ENCODE data around the gene EXOSC7. TPM values are rescaled to one million over a fixed set of nuclear protein-coding genes. Genes with fewer than 3 reads are reported as not detected.
A peak's percentile ranks its signal among the peaks of the same experiment; 100 is the strongest.

EXOSC7 gene
- total RNA-seq, 2 donors from 2014 or later: 61.2 to 69.4 TPM

DNA sequence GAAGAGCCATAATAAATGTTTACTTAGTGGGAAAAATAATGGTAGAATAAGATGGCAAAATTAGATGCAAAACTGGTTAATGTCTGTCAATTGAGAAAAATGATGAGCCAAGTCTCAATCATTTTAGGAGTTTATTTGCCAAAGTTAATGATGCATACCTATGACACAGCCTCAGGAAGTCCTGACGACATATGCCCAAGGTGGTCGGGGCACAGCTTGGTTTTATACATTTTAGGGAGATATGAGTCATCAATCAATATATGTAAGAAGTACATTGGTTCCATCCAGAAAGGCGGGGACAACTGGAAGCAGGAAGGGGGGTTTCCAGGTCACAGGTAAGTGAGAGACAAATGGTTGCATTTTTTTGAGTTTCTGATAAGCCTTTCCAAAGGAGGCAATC lies 81.5 kb downstream of the EXOSC7 start:
- peaks cover 17% of the 10 kb centered on the region for H3K4me1 ChIP-seq (ENCODE audit: control insufficient read depth, insufficient read depth, low read length)
- Mint-ChIP-seq H3K27ac (no peak overlapping the region), H3K36me3 (ENCODE audit: low read depth) (no peaks in the 10 kb centered on the region)

GRCh38 chr3:45059132-45059531 lies 83.1 kb downstream of the EXOSC7 start:
- no peak overlapping the region for H3K4me3 ChIP-seq (ENCODE audit: low read length)
- no peaks in the 10 kb centered on the region for H3K9me3 ChIP-seq (ENCODE audit: control insufficient read depth, low read length)
- H3K4me1 Mint-ChIP-seq: peaks cover 42% of the 10 kb centered on the region
- WGBS, 2 experiments (ENCODE audit: insufficient coverage in 1 of 2, insufficient read length in 1 of 2): 92% methylated on average over 2 of the region's 2 CpGs; no CpG with 5 or more reads in 1 of the 2 experiments
- no peaks in the 10 kb centered on the region for H3K27me3 ChIP-seq (ENCODE audit: control insufficient read depth, insufficient read depth, low read length, poor library complexity, severe bottlenecking)
- no peaks in the 10 kb centered on the region for H3K36me3 ChIP-seq (ENCODE audit: control insufficient read depth, insufficient read depth, low read length)
- peaks cover 37% of the 10 kb centered on the region for H3K27me3 Mint-ChIP-seq (ENCODE audit: insufficient read depth)
- no peak overlapping the region for H3K4me3 Mint-ChIP-seq
- H3K27ac Mint-ChIP-seq: no peak overlapping the region
- no peaks in the 10 kb centered on the region for H3K9me3 Mint-ChIP-seq
- H3K36me3 Mint-ChIP-seq (ENCODE audit: low read depth): no peaks in the 10 kb centered on the region
- DNase-seq: no peak
- TF ChIP-seq, protein P1, sequence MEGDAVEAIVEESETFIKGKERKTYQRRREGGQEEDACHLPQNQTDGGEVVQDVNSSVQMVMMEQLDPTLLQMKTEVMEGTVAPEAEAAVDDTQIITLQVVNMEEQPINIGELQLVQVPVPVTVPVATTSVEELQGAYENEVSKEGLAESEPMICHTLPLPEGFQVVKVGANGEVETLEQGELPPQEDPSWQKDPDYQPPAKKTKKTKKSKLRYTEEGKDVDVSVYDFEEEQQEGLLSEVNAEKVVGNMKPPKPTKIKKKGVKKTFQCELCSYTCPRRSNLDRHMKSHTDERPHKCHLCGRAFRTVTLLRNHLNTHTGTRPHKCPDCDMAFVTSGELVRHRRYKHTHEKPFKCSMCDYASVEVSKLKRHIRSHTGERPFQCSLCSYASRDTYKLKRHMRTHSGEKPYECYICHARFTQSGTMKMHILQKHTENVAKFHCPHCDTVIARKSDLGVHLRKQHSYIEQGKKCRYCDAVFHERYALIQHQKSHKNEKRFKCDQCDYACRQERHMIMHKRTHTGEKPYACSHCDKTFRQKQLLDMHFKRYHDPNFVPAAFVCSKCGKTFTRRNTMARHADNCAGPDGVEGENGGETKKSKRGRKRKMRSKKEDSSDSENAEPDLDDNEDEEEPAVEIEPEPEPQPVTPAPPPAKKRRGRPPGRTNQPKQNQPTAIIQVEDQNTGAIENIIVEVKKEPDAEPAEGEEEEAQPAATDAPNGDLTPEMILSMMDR (conservative IDR thresholded peaks at IDR 0.05): no peak
- no peak overlapping the region for H3K9ac ChIP-seq (ENCODE audit: extremely low read depth, low read length, poor library complexity, severe bottlenecking)
- no peak overlapping the region for H3K27ac ChIP-seq (ENCODE audit: low read depth, low read length)
- H3K4me1 ChIP-seq (ENCODE audit: control insufficient read depth, insufficient read depth, low read length): peaks cover 17% of the 10 kb centered on the region

More for the DNA sequence above, 81.5 kb downstream of the EXOSC7 start:
- TF ChIP-seq, protein P1 (conservative IDR thresholded peaks at IDR 0.05): no peak
- no peak for DNase-seq
- no peaks in the 10 kb centered on the region for H3K27me3 ChIP-seq (ENCODE audit: control insufficient read depth, insufficient read depth, low read length, poor library complexity, severe bottlenecking)
- H3K9me3 ChIP-seq (ENCODE audit: control insufficient read depth, low read length): no peaks in the 10 kb centered on the region
- no peak overlapping the region for H3K9ac ChIP-seq (ENCODE audit: extremely low read depth, low read length, poor library complexity, severe bottlenecking)
- Mint-ChIP-seq H3K9me3 (no peaks in the 10 kb centered on the region), H3K4me3 (no peak overlapping the region), H3K4me1 (peaks cover 42% of the 10 kb centered on the region), H3K27me3 (ENCODE audit: insufficient read depth) (peaks cover 51% of the 10 kb centered on the region)
- H3K4me3 ChIP-seq (ENCODE audit: low read length): no peak overlapping the region
- 86 to 100% methylated on average over 1 to 3 of the region's 3 CpGs for WGBS, 2 experiments (ENCODE audit: insufficient coverage in 1 of 2, insufficient read length in 1 of 2)
- H3K27ac ChIP-seq (ENCODE audit: low read depth, low read length): no peak overlapping the region
- H3K36me3 ChIP-seq (ENCODE audit: control insufficient read depth, insufficient read depth, low read length): no peaks in the 10 kb centered on the region

- Mint-ChIP-seq H3K4me3 (no peak overlapping the region), H3K4me1 (peaks cover 42% of the 10 kb centered on the region), H3K27me3 (ENCODE audit: insufficient read depth) (peaks cover 34% of the 10 kb centered on the region), H3K9me3 (no peaks in the 10 kb centered on the region), H3K27ac (no peak overlapping the region), H3K36me3 (ENCODE audit: low read depth) (no peaks in the 10 kb centered on the region)
- WGBS, 2 experiments (ENCODE audit: insufficient coverage in 1 of 2, insufficient read length in 1 of 2): 27 to 33% methylated on average over 4 of the region's 4 CpGs
- H3K27me3 ChIP-seq (ENCODE audit: control insufficient read depth, insufficient read depth, low read length, poor library complexity, severe bottlenecking): no peaks in the 10 kb centered on the region
- TF ChIP-seq, protein P1 (conservative IDR thresholded peaks at IDR 0.05): no peak
- H3K36me3 ChIP-seq (ENCODE audit: control insufficient read depth, insufficient read depth, low read length): no peaks in the 10 kb centered on the region
- H3K9me3 ChIP-seq (ENCODE audit: control insufficient read depth, low read length): no peaks in the 10 kb centered on the region
- DNase-seq: peak; percentile 64
- H3K4me1 ChIP-seq (ENCODE audit: control insufficient read depth, insufficient read depth, low read length): peaks cover 17% of the 10 kb centered on the region
- no peak overlapping the region for H3K4me3 ChIP-seq (ENCODE audit: low read length)
- H3K27ac ChIP-seq (ENCODE audit: low read depth, low read length): no peak overlapping the region
- no peak overlapping the region for H3K9ac ChIP-seq (ENCODE audit: extremely low read depth, low read length, poor library complexity, severe bottlenecking)
Observed at GRCh38 chr3:45060165-45060892, 84.3 kb downstream of the EXOSC7 start.

Other genes starting within 250 kb of the EXOSC7 start
- 1 to 10 TPM; 5.3 to 6.6 TPM for gene ZNF501, start 246.6 kb upstream of the EXOSC7 start, total RNA-seq
- gene KIAA1143, start 214.6 kb upstream of the EXOSC7 start, total RNA-seq: 10 to 100 TPM; 42.9 to 46.8 TPM
- 10 to 100 TPM; 16.2 to 20.4 TPM for gene KIF15, start 214.4 kb upstream of the EXOSC7 start, total RNA-seq
- gene TMEM42, start 114.3 kb upstream of the EXOSC7 start, total RNA-seq: 10 to 100 TPM; 12.1 to 16.9 TPM
- gene TGM4, start 101.6 kb upstream of the EXOSC7 start, total RNA-seq: not detected
- gene ZDHHC3, start 70 bp upstream of the EXOSC7 start, total RNA-seq: 10 to 100 TPM; 63.7 to 69.7 TPM
- not detected for gene CLEC3B, start 50.1 kb downstream of the EXOSC7 start, total RNA-seq
- gene CDCP1, start 170.1 kb downstream of the EXOSC7 start, total RNA-seq: 10 to 100 TPM in 1 of 2 donors, 1 to 10 TPM in 1; 8.9 to 13.1 TPM

Measured in endodermal cell (in vitro differentiated cells).